Pancreas (tissue), 10 donors: ENCODE measurements around the gene OR5AS1. TPM values are rescaled to one million over a fixed set of nuclear protein-coding genes. Genes with fewer than 3 reads are reported as not detected.

Experiments
- ATAC-seq, 4 donors: fragments of 200-7000 bp; cut with Tn5 transposase; one replicate each; pipeline versions ENCODE4 v1.8.0 to v1.9.1; 2020; ENCODE audit warnings: mild to moderate bottlenecking in 4 of 4, moderate library complexity in 4 of 4
- DNase-seq, 6 donors: peaks; one replicate each; pipeline ENCODE4 v3.0.0-alpha.2; 2020
- FAIRE-seq: peaks from 2 replicates; lab custom pipeline; 2012; peaks lifted over from hg19 to GRCh38; lab: Jason Lieb, UNC
- H3K27ac ChIP-seq, 4 donors: fragments of 200-600 bp; sonication (generic); 1 replicate in 3 of 4; 2 replicates in 1 of 4; pipeline versions ENCODE4 v1.5.0 to v1.8.0; 2020
- H3K27me3 ChIP-seq, 4 donors: fragments of 200-600 bp; one replicate each; pipeline ENCODE4 v1.8.0; 2021
- H3K36me3 ChIP-seq, 3 donors: fragments of 200-600 bp; sonication (generic) in 1 of 3; one replicate each; pipeline versions ENCODE4 v1.5.0 to v1.8.0; 2020 to 2021
- H3K4me1 ChIP-seq, 3 donors: fragments of 200-600 bp; one replicate each; pipeline ENCODE4 v1.8.0; 2021
- H3K4me3 ChIP-seq, 4 donors: fragments of 200-600 bp; sonication (generic) in 2 of 4; one replicate each; pipeline versions ENCODE4 v1.5.0 to v1.8.0; 2020 to 2021
- H3K9me3 ChIP-seq, 4 donors: fragments of 200-600 bp; one replicate each; pipeline ENCODE4 v1.8.0; 2021
- CTCF ChIP-seq, 4 donors: fragments of 200-600 bp; sonication (generic) in 3 of 4; IDR thresholded peaks; one replicate each; pipeline versions ENCODE4 v1.5.0 to v1.8.0; 2021; ENCODE audit warnings: antibody characterized with exemption in 4 of 4
- WGBS, 2 donors: extraction: QIAGEN DNeasy Blood & Tissue Kit; methylation state at CpG; one replicate each; pipeline ENCODE4 v1.1.7; 2013; 5-methylcytosine and 5-hydroxymethylcytosine counted together
- intact Hi-C, 3 donors: fragments of 100-400 bp; cut with DNase I; formaldehyde crosslinking; loops; one replicate each; pipeline versions ENCODE4 v1.11.1 to v1.14.2; 2022
- polyA plus RNA-seq, 2 donors: library from polyadenylated mRNA; stranded (reverse); fragments of 200-250 nt; gene quantifications; one replicate each; pipeline ENCODE4 v1.2.3, GENCODE V29; 2013
- total RNA-seq, 6 donors: library from RNA; stranded (reverse); fragmentation: NEBNext Ultra II Directional in 4 of 6; extraction: Animal tissue kit (Norgen Biotek cat#: 25700) in 4 of 6; gene quantifications; one replicate each; pipeline versions ENCODE4 v1.2.1 to v1.2.4, GENCODE V29; 2021 to 2023
- donor health status: healthy with polysubstance abuse.
- donor health status: DM: no; HTN: no; CAD: no; lungs with moderate emphysema.
- donor health status: DM: no; HTN: no; CAD: no.
- donor health status: control.
- donor health status: control.
- donor health status: Bipolar disorder and iron deficiency.
- donor health status: DM: yes; HTN: yes; CAD: no.
- donor health status: DM: no; HTN: no; CAD: no.
- donor health status: DM: no; HTN: no; CAD: no.
- donor health status: DM: yes; HTN: yes; CAD: no.

Gene OR5AS1
- total RNA-seq (not detected), polyA plus RNA-seq (not detected)

GRCh38 chr11:56027354-56027753 lies at the start of gene OR5AS1:
OR5AS1 (plus strand) TSS chr11:56027654; CDS start chr11:56030419, 2,765 bp downstream.
- intact Hi-C loops = no loop called here
- no peaks in the 10 kb centered on the region for H3K4me1 ChIP-seq
- no peaks in the 10 kb centered on the region for H3K9me3 ChIP-seq
- TF ChIP-seq CTCF (IDR thresholded peaks at IDR 0.05) = no peak
- no peak within 1 kb of the TSS for H3K4me3 ChIP-seq
- FAIRE-seq = no peak
- no peaks in the 10 kb centered on the region for H3K36me3 ChIP-seq
- ATAC-seq = no peak
- H3K27me3 ChIP-seq = no peaks in the 10 kb centered on the region
- DNase-seq = no peak
- H3K27ac ChIP-seq = no peak within 1 kb of the TSS

- Histone ChIP-seq H3K36me3 (no peaks in the 10 kb centered on the region), H3K27ac (no peak within 1 kb of the TSS), H3K9me3 (no peaks in the 10 kb centered on the region), H3K4me3 (no peak within 1 kb of the TSS), H3K4me1 (no peaks in the 10 kb centered on the region), H3K27me3 (no peaks in the 10 kb centered on the region)
- 41 to 58% methylated on average over 2 of the region's 2 CpGs for WGBS, 2 donors
- intact Hi-C loops = no loop called here
- no peak for ATAC-seq
- no peak for FAIRE-seq
- TF ChIP-seq CTCF (IDR thresholded peaks at IDR 0.05) = no peak
- DNase-seq = no peak
Measured at GRCh38 chr11:55994525-55994924, 32.9 kb upstream of the OR5AS1 start, which contains the start of gene OR5F1. OR5F1 (minus strand) TSS chr11:55994625; CDS start chr11:55994625, 0 bp downstream.

GRCh38 chr11:56010716-56011115 lies 16.7 kb upstream of the OR5AS1 start:
- Histone ChIP-seq H3K27me3 (no peaks in the 10 kb centered on the region), H3K4me3 (no peak overlapping the region), H3K9me3 (no peaks in the 10 kb centered on the region), H3K27ac (no peak overlapping the region), H3K4me1 (no peaks in the 10 kb centered on the region), H3K36me3 (no peaks in the 10 kb centered on the region)
- no peak for FAIRE-seq
- no peak for DNase-seq
- no peak for ATAC-seq
- no peak for TF ChIP-seq CTCF (IDR thresholded peaks at IDR 0.05)
- intact Hi-C loops = no loop called here

- Histone ChIP-seq H3K9me3 (no peaks in the 10 kb centered on the region), H3K4me3 (no peak overlapping the region), H3K27me3 (no peaks in the 10 kb centered on the region), H3K36me3 (no peaks in the 10 kb centered on the region), H3K4me1 (no peaks in the 10 kb centered on the region), H3K27ac (no peak overlapping the region)
- no peak for FAIRE-seq
- no peak for ATAC-seq
- no peak for DNase-seq
- WGBS, 2 donors = 56 to 68% methylated on average over 2 of the region's 2 CpGs
- TF ChIP-seq CTCF (IDR thresholded peaks at IDR 0.05) = no peak
- intact Hi-C loops = no loop called here
Measured at GRCh38 chr11:56013805-56014204, 13.6 kb upstream of the OR5AS1 start.

GRCh38 chr11:56045538-56045937 lies 18.1 kb downstream of the OR5AS1 start:
- no peaks in the 10 kb centered on the region for H3K4me1 ChIP-seq
- intact Hi-C loops = no loop called here
- no peak for TF ChIP-seq CTCF (IDR thresholded peaks at IDR 0.05)
- FAIRE-seq (no peak), DNase-seq (peak in 2 of 6 donors; percentile 42 to 54), ATAC-seq (peak in 1 of 4 donors; percentile 75)
- H3K27ac ChIP-seq = no peak overlapping the region
- no peaks in the 10 kb centered on the region for H3K27me3 ChIP-seq
- no peak overlapping the region for H3K4me3 ChIP-seq
- no peaks in the 10 kb centered on the region for H3K9me3 ChIP-seq
- WGBS, 2 donors = 69 to 71% methylated on average over 1 of the region's 1 CpG
- H3K36me3 ChIP-seq = no peaks in the 10 kb centered on the region
